ENCODE data around the gene CMTR1.
A peak's percentile ranks its signal among the peaks of the same experiment; 100 is the strongest.

The CMTR1 gene

DNA sequence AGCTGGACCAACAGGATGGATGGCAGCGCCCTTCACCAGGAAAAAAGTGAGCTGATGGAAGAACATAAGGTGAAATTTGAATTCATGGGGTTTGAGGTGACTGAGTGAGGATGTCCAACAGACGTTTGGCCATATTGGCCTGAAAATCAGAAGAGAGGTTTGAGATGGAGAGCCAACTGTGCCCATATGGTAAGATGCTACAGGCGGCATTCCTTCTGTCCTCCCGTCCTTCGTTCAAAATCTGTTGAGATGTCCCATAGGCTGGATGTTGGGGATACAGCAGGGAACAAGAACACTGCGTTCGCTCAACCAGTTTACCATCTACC is 468 bp upstream of the CMTR1 start:
- TF ChIP-seq GABPA (IDR thresholded peaks at IDR 0.05; ENCODE audit: low read depth): no peak
- TF ChIP-seq, protein P1, sequence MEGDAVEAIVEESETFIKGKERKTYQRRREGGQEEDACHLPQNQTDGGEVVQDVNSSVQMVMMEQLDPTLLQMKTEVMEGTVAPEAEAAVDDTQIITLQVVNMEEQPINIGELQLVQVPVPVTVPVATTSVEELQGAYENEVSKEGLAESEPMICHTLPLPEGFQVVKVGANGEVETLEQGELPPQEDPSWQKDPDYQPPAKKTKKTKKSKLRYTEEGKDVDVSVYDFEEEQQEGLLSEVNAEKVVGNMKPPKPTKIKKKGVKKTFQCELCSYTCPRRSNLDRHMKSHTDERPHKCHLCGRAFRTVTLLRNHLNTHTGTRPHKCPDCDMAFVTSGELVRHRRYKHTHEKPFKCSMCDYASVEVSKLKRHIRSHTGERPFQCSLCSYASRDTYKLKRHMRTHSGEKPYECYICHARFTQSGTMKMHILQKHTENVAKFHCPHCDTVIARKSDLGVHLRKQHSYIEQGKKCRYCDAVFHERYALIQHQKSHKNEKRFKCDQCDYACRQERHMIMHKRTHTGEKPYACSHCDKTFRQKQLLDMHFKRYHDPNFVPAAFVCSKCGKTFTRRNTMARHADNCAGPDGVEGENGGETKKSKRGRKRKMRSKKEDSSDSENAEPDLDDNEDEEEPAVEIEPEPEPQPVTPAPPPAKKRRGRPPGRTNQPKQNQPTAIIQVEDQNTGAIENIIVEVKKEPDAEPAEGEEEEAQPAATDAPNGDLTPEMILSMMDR (IDR thresholded peaks at IDR 0.05; ENCODE audit: insufficient read depth, low read length): no peak
- TF ChIP-seq, protein P2, sequence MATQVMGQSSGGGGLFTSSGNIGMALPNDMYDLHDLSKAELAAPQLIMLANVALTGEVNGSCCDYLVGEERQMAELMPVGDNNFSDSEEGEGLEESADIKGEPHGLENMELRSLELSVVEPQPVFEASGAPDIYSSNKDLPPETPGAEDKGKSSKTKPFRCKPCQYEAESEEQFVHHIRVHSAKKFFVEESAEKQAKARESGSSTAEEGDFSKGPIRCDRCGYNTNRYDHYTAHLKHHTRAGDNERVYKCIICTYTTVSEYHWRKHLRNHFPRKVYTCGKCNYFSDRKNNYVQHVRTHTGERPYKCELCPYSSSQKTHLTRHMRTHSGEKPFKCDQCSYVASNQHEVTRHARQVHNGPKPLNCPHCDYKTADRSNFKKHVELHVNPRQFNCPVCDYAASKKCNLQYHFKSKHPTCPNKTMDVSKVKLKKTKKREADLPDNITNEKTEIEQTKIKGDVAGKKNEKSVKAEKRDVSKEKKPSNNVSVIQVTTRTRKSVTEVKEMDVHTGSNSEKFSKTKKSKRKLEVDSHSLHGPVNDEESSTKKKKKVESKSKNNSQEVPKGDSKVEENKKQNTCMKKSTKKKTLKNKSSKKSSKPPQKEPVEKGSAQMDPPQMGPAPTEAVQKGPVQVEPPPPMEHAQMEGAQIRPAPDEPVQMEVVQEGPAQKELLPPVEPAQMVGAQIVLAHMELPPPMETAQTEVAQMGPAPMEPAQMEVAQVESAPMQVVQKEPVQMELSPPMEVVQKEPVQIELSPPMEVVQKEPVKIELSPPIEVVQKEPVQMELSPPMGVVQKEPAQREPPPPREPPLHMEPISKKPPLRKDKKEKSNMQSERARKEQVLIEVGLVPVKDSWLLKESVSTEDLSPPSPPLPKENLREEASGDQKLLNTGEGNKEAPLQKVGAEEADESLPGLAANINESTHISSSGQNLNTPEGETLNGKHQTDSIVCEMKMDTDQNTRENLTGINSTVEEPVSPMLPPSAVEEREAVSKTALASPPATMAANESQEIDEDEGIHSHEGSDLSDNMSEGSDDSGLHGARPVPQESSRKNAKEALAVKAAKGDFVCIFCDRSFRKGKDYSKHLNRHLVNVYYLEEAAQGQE (IDR thresholded peaks at IDR 0.05; ENCODE audit: insufficient replicate concordance, low read depth): no peak
- TF ChIP-seq POLR2AphosphoS5 (IDR thresholded peaks at IDR 0.05; ENCODE audit: low read depth): no peak
- TF ChIP-seq SPI1 (IDR thresholded peaks at IDR 0.05; ENCODE audit: borderline replicate concordance, low read depth): no peak
- peak overlapping the region; percentile 71 for H3K27ac ChIP-seq (replicated peaks)
- no peak for DNase-seq (ENCODE audit: low read depth in 1 of 2, low spot score in 1 of 2)
- peak overlapping the region; percentile 72 for H3K4me3 ChIP-seq (replicated peaks; ENCODE audit: insufficient read depth, low read length)
- no peaks in the 10 kb centered on the region for H3K27me3 ChIP-seq (ENCODE audit: insufficient read depth, poor library complexity, severe bottlenecking)

DNA sequence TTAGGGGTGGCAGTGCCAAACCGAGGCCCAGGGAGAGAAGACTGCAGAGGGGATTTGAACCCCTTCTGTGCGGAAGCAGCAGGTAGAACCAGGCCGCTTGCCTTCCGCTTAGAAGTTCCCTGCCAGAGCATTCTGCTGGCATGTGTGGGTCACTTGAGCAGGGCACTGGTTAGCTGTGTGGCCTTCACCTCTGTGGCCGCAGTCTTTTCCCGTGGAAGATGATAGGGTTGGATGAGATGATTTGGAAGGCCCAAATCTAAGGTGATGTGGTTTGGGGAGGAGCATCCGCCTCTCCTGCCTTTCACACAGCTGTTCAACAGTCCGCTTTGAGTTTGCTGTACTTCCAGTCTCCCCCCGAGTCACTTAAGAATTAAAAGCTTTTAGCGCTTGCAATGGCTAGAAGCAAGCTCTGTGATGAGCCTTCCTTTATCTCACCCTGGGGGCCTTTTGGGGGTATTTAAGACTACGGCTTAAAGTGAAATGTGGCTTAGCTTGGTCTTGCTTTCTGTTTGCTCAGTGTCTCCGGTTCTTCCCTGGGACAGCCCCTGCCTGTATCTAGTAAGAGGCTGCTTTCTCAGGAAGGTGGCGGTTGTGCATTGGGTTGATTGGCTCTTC is 743 bp downstream of the CMTR1 start:
- peak; percentile 23 to 25 for DNase-seq (ENCODE audit: low read depth in 1 of 2, low spot score in 1 of 2)
- TF ChIP-seq SPI1 (IDR thresholded peaks at IDR 0.05; ENCODE audit: borderline replicate concordance, low read depth): no peak
- TF ChIP-seq, protein P1 (IDR thresholded peaks at IDR 0.05; ENCODE audit: insufficient read depth, low read length): no peak
- TF ChIP-seq GABPA (IDR thresholded peaks at IDR 0.05; ENCODE audit: low read depth): no peak
- TF ChIP-seq, protein P2 (IDR thresholded peaks at IDR 0.05; ENCODE audit: insufficient replicate concordance, low read depth): no peak
- no peak for TF ChIP-seq POLR2AphosphoS5 (IDR thresholded peaks at IDR 0.05; ENCODE audit: low read depth)
- peak overlapping the region; percentile 71 for H3K27ac ChIP-seq (replicated peaks)
- H3K4me3 ChIP-seq (replicated peaks; ENCODE audit: insufficient read depth, low read length): peak overlapping the region; percentile 72
- H3K27me3 ChIP-seq (ENCODE audit: insufficient read depth, poor library complexity, severe bottlenecking): no peaks in the 10 kb centered on the region

DNA sequence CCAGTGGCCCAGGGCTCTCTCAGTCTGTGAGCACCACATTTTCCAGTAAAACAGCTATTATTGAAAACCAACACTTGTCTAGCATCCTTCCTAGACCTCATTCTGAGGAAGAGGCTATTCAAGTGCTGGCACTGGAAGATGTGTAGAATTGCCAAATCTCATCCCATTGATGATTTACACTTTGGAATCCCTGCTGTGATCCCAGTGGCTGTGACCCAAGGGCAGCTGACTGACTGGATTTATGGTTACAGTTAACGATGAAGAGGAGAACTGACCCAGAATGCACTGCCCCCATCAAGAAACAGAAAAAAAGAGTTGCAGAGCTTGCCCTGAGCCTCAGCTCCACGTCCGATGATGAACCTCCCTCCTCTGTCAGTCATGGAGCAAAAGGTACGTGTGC is 2.4 kb downstream of the CMTR1 start:
- Histone ChIP-seq H3K27ac (replicated peaks) (no peak overlapping the region), H3K4me3 (replicated peaks; ENCODE audit: insufficient read depth, low read length) (no peak overlapping the region), H3K27me3 (ENCODE audit: insufficient read depth, poor library complexity, severe bottlenecking) (no peaks in the 10 kb centered on the region)
- no peak for DNase-seq (ENCODE audit: low read depth in 1 of 2, low spot score in 1 of 2)
- TF ChIP-seq, protein P1 (IDR thresholded peaks at IDR 0.05; ENCODE audit: insufficient read depth, low read length): no peak
- TF ChIP-seq, protein P2 (IDR thresholded peaks at IDR 0.05; ENCODE audit: insufficient replicate concordance, low read depth): no peak
